Effector CD4-positive, alpha-beta T cell (primary cell): ENCODE measurements around the gene LRFN3.
"Not testable (repeated sequence)": the region's sequence is repeated elsewhere in the genome, so short reads cannot be mapped to it uniquely, and the experiment has no call there.

ENCODE experiments used
- DNase-seq: peaks from one replicate; pipeline ENCODE4 v3.0.0-alpha.2; 2020

Gene LRFN3

GRCh38 chr19:35907377-35907745 lies 28.8 kb upstream of the LRFN3 start:
- DNase-seq = no peak

- no peak for DNase-seq
Observed at GRCh38 chr19:35908010-35908441, 28.1 kb upstream of the LRFN3 start, which contains the start of gene TYROBP. Gene TYROBP (minus strand): TSS chr19:35908295. CDS start chr19:35908228, 67 bp downstream.

DNA sequence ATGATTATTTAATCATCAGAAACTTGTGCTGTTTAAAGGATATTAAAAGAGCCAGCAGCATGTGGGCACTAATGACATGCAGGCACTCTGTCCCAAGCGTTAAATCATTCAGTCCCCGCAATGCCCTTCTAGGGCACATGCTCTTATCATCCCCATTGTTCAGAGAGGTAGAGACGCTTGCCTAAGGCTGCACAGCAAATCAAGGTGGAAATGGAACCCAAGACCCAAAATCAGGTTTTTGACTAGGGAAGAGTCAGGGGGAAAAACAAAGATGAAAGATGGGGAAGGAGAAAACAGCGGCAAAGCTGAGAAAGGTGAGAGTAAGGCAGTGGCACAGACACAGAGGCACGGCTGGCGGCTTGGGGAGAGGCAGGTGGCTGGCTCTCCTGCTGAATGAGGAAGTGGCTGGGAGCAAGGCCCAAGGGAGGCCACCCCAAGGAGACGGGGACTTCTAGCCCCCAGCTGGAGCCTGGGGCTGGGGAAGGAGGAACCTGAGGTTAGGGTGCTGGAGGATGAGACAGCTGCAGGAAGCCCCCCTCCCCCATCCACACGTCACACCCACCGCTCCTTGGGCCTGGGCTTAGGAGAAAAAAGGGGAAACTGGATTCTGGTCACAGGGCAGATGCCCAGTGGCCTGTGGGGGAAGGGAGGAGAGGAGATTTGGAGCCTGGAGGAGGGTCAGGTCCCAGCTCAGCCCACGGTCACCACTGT lies 27.0 kb upstream of the LRFN3 start:
- no peak for DNase-seq

DNA sequence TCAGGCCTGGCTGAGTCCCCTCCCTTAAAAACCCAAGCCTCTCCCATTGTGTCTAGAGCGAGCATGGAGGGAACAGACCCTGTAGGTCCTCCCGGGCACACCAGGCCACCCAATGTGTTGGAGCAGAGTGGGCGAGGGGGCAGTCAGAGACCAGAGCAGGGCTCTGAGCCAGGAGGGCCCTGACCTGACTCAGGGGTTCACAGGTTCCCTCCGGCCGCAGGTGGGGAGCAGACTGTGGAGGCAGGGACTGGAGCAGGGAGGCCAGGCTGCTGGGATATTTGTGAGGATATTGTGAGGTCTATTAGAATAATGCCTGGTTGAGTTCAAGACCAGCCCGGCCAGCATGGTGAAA lies 26.5 kb upstream of the LRFN3 start:
- DNase-seq = no peak

DNA sequence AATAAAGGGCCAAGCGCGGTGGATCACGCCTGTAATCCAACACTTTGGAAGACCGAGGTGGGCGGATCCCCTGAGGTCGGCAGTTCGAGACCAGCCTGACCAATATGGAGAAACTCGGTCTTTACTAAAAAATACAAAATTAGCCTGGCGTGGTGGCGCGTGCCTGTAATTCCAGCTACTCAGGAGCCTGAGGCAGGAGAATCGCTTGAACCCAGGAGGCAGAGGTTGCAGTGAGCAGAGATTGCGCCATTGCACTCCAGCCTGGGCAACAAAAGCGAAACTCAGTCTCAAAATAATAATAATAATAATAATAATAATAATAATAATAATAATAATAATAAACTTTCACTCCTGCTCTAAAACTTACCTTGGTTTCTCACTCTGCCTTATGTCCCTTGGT lies 25.8 kb upstream of the LRFN3 start:
- not testable (repeated sequence) for DNase-seq

GRCh38 chr19:35911173-35911572 lies 25.0 kb upstream of the LRFN3 start:
- DNase-seq = no peak

GRCh38 chr19:35911790-35912189 lies 24.4 kb upstream of the LRFN3 start:
- no peak for DNase-seq

- DNase-seq = no peak
Observed at GRCh38 chr19:35913589-35913988, 22.6 kb upstream of the LRFN3 start.

DNA sequence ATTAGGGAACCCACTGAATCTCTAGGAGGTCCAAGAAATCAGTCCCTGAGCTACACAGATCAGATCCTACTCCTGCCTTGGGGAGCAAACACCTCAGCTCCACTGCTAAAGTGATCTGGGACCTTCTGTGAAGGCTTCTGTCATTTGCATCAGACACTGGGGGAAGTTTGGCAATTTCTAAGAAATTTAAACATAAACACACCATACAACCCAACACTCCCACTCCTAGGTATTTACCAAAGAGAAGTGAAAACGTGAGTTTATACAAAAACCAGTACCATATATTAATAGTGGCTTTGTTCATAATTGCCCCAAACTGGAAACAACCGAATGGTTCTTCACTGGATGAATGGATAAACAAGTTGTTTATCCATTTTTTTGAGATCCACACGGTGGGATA lies 20.7 kb upstream of the LRFN3 start:
- no peak for DNase-seq

DNA sequence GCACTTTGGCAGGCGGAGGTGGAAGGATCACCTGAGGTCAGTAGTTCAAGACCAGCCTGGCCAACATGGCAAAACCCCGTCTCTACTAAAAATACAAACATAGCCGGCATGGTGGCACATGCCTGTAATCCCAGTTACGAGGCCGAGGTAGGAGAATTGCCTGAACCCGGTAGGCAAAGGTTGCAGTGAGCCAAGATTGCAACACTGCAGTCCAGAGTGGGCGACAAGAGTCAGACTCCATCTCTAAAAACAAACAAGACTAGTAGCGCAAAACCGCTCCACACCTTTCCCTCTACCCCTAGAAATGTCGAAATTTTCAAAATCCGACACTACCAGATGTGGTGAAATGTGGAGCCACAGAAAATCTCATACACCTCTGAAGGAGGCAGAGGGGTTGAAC lies 16.9 kb upstream of the LRFN3 start:
- no peak for DNase-seq

GRCh38 chr19:35921012-35921411 lies 15.2 kb upstream of the LRFN3 start:
- DNase-seq = no peak

DNA sequence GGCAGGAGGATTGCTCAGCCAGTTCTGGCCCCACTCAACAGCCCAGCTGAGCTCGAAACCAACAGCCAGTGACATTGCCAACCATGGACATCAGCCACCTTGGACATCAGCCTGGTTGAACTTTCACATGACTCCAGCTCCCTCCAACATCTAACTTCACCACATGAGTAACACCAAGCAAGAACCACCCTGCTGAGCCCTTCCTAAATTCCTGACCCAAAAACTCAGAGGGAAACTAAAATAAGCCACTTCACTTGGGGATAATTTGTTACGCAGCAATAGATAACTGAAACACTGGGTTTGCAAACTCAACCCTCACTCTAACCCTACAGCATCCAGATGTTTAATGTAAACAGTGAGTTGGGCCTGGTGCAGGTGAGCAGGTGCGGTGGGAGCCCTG lies 10.7 kb upstream of the LRFN3 start:
- no peak for DNase-seq

- DNase-seq = no peak
Observed at GRCh38 chr19:35928507-35928906, 7.7 kb upstream of the LRFN3 start.

DNA sequence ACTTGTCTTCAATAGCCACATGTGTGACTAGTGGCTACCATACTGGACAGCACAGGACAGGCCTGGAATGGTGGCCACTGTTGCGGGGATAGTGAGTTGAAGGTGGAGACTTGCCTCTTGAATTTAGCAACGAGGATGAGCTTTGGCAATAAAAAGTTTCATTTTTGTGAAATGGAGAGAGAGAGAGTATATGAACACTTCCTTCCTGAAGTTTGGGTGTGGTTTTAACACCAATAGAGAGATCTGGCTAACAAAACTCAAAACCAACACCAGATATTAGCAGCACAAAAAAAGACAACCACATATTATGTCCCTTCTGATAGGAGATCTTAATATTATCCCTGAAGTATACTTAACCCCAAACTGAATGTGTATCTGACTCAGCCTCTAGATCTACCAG lies 6.3 kb upstream of the LRFN3 start:
- DNase-seq = no peak

DNA sequence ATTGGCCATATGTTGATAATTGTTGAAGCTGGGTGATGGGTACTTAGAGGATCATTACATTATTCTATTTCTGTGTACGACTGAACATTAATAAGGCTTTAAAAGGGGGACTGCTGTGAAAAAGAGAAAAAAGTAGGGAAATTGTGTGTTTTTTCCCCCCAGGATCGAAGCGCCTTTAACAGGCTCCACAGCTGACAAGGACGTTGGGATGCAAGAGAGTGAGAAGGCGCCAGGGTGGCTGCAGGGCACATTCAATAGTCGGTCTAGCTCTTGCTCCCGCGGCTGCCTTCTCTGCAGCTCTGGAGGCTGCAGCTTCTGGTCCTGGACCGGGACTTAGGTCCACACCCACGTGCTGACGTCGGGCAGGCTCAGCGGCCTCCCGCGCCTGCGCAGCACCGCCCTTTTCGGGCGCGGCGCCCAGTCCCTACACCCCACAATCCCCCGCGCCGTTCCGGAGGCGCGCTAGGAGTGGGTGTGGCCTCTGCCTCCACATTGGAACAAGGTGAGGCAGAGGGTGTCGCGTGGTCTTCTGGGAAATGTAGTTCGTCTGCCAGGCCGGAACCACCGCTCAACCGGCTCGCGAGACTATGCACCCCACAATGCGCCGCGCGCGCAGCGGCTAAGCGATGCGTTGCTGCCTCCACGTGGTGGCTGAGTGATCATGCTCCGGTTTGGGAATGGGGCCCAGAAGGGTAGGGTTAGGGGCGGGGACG lies 4.9 kb upstream of the LRFN3 start:
- peak; percentile 99 for DNase-seq

DNA sequence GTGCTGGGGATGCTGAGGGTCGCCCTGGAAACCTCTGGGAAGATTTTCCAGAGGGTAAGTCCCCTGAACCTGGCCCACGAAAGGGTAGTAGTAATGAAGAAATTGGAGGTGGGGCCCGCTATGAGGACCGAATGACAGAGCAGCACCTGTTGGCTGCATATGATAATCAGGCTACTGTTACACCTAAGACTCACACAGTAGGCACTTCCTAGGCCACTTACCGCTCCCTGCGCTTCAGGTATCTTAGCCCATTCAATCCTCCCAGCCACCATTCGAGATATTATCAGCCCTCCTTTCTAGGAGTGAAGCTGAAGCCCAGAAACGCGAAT lies 4.3 kb upstream of the LRFN3 start:
- DNase-seq = no peak

GRCh38 chr19:35932291-35932936 lies 3.8 kb upstream of the LRFN3 start:
- DNase-seq = no peak

- DNase-seq = no peak
Observed at GRCh38 chr19:35936738-35937268, 629 bp downstream of the LRFN3 start.

DNA sequence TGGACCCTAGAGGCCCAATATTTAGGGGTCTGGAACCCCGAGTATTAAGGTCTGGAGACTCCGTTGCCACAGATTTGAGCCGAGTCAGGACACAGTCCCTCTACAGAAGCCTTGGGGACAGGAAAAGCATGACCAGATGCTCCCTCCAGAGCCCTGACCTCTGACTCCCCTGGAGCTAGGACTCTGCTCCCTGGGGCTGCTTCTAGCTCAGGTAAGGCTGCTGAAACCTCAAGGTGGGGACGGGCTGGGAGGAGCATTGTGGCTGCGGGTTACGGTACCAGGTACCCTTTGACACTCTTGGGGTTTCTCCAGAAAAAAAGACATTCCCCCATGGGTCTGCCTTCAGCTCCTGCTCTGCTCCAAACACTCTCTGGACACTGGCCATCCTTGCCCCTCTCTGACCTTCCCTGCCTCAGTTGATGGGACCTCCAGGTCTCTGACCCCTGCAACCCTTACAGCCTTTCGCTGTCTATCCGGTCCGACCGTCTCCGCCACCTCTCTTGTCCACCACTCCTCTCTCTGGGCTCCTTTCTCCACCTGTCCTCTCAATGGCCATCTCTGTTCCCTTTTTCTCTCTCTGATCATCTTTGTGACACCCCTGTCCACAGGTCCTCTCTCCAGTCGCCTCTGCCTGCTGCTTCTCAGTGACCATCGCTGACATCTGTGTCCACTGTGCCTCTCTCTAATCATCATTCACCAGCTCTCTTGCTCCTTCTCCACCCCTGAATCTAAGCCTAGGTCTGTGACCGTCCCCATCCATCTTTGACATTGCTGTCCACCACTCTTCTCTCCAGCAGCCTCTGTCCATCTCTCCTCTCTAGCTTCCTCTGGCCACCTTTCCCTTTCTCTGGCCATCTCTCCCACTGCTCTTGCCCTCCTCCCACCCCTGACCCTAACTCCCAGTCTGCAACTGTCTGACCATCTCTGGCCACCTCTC lies 1.4 kb downstream of the LRFN3 start:
- DNase-seq = no peak

DNA sequence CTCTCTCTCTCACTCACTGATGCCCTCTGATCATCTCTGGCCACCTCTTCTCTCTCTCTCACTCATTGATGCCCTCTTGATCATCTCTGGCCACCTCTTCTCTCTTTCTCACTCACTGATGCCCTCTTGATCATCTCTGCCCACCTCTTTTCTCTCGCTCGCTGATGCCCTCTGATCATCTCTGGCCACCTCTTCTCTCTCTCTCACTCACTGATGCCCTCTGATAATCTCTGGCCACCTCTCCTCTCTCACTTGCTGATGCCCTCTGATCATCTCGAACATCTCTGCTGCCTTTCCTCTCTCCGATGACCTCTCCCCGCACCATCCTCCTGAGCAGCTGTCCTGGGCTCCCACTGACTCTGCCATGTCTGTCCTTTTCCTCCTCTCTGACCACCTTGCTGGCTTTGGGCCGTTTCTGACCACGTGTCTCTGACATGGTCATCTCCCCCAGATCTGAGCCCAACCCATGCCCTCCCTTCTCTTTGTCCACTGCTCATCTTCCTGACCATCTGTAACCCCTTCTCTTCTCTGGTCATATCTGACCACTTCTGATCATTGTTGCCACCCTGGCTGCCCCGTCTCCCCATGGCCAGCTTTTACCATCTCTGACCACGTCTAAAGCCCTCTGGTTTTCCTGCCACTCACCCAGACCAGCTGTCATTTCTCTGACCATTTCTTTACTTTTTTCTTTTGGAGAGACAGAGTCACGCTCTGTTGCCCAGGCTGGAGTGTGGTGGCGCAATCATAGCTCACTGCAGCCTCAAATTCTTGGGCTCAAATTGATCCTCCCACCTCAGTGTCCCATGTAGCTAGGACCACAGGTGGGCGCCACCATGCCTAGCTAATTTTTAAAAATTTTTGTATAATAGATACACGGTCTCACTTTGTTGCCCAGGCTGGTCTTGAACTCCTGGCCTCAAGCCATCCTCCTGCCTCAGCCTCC lies 2.4 kb downstream of the LRFN3 start:
- DNase-seq = no peak

DNA sequence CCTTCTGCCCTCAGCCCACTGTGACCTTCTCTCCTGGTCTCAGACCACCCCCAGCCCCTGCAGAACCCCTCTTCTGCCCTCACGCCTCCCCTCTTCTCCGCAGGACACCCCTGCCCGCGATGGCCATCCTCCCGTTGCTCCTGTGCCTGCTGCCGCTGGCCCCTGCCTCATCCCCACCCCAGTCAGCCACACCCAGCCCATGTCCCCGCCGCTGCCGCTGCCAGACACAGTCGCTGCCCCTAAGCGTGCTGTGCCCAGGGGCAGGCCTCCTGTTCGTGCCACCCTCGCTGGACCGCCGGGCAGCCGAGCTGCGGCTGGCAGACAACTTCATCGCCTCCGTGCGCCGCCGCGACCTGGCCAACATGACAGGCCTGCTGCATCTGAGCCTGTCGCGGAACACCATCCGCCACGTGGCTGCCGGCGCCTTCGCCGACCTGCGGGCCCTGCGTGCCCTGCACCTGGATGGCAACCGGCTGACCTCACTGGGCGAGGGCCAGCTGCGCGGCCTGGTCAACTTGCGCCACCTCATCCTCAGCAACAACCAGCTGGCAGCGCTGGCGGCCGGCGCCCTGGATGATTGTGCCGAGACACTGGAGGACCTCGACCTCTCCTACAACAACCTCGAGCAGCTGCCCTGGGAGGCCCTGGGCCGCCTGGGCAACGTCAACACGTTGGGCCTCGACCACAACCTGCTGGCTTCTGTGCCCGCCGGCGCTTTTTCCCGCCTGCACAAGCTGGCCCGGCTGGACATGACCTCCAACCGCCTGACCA lies 3.3 kb downstream of the LRFN3 start:
- DNase-seq = no peak
